A549 (cell line): ENCODE measurements around the gene LOXL3.

Experiments
- CHD2 ChIP-seq: fragments of 150-350 bp; IDR thresholded peaks from 2 replicates; pipeline ENCODE4 v1.6.1; 2014; ENCODE audit warnings: low read length; ENCODE audit not compliant: partially characterized antibody
- TF ChIP-seq, protein P1 (sequence below): fragments of >200 bp; sonication (Bioruptor Twin); formaldehyde crosslinking; IDR thresholded peaks from 3 replicates; pipeline ENCODE4 v1.5.1; 2016
- TF ChIP-seq, protein P2 (sequence below): IDR thresholded peaks from 2 replicates; pipeline ENCODE4 v1.6.1; 2012

DNA sequence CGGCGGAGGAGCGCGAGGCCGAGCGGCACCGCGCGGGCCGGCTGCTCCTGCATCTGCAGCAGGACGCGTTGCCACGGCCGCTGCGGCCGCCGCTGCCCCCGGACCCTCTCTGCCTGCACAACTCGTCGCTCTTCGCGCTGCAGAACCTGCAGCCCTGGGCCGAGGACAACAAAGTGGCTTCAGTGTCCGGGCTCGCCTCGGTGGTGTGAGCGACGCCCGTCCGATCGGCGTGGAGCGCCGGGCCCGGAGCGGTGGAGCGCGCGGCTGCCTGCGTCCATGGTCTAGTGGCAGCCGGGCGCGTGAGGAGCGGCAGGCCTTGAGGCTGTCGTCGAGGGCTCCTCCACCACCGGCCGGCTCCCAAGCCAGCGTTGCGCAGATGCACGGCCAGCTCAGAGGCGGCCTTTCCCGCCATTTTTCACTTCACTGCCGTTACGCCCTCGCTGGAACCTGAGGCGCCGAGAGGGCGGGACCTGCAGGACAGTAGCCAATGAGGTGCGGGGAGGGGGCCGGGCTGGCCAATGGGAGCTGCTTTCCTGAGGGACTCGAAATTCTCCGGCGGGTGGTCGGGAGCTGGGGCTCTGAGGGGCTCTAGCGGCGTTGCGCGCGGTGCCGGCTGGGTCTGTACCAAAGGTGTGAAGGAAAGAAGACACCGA, 37.6 kb downstream of the LOXL3 start:
- TF ChIP-seq, protein P1, sequence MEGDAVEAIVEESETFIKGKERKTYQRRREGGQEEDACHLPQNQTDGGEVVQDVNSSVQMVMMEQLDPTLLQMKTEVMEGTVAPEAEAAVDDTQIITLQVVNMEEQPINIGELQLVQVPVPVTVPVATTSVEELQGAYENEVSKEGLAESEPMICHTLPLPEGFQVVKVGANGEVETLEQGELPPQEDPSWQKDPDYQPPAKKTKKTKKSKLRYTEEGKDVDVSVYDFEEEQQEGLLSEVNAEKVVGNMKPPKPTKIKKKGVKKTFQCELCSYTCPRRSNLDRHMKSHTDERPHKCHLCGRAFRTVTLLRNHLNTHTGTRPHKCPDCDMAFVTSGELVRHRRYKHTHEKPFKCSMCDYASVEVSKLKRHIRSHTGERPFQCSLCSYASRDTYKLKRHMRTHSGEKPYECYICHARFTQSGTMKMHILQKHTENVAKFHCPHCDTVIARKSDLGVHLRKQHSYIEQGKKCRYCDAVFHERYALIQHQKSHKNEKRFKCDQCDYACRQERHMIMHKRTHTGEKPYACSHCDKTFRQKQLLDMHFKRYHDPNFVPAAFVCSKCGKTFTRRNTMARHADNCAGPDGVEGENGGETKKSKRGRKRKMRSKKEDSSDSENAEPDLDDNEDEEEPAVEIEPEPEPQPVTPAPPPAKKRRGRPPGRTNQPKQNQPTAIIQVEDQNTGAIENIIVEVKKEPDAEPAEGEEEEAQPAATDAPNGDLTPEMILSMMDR, result no peak
- TF ChIP-seq, protein P2, sequence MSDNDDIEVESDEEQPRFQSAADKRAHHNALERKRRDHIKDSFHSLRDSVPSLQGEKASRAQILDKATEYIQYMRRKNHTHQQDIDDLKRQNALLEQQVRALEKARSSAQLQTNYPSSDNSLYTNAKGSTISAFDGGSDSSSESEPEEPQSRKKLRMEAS, result no peak
- TF ChIP-seq CHD2, result no peak
